ENCODE measurements around the gene TP53TG5. TPM values are rescaled to one million over a fixed set of nuclear protein-coding genes. Genes with fewer than 3 reads are reported as not detected.

The TP53TG5 gene
- total and polyA plus RNA-seq, 10 of the 15 experiments (the other 5 are each of a cell fraction or from before 2014, with no cell fraction given), result 0.24 TPM; not detected in 9

DNA sequence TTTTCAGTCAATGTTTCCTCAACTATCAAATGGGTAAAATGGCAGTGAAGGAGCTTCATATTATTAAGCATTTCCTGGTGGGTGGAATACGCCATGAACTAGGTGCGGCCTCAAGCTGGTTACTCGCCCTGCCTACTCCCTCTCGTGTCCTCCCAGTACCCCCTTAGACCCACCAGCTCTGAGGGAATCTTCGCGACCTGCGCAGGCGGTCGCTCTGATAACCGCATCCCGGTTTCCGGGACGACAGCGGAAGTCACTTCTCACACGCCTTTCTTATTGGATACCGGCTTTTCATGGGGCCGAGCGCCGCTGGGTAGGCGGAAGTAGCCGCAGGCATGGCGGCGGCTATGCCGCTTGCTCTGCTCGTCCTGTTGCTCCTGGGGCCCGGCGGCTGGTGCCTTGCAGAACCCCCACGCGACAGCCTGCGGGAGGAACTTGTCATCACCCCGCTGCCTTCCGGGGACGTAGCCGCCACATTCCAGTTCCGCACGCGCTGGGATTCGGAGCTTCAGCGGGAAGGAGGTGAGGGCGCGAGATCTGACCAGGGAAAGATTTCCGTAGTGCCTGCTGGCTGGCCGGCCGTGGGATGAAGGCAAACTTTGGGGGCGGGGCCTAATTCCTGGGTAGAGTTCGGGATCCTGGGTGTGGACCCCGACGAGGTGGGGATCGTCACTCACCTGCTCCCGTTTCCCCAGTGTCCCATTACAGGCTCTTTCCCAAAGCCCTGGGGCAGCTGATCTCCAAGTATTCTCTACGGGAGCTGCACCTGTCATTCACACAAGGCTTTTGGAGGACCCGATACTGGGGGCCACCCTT lies 37.9 kb upstream of the TP53TG5 start, which contains the start of gene PIGT (continued):
- TF ChIP-seq E2F8 (IDR thresholded peaks at IDR 0.05; ENCODE audit: low read depth, partially characterized antibody) (peak; percentile 69), IRF3 (IDR thresholded peaks at IDR 0.05) (no peak), SIX5 (IDR thresholded peaks at IDR 0.05; ENCODE audit: low read depth, low read length, severe bottlenecking) (no peak), KLF5 (IDR thresholded peaks at IDR 0.05; ENCODE audit: partially characterized antibody) (peak; percentile 18), ZNF217 (IDR thresholded peaks at IDR 0.05) (no peak), CHD2 (IDR thresholded peaks at IDR 0.05; ENCODE audit: borderline replicate concordance, low read depth, low read length) (peak; percentile 69), YBX1 (IDR thresholded peaks at IDR 0.05) (no peak), IKZF1 (conservative IDR thresholded peaks at IDR 0.05) (peak; percentile 85), ZBED1 (IDR thresholded peaks at IDR 0.05; ENCODE audit: borderline replicate concordance) (no peak), MEF2B (IDR thresholded peaks at IDR 0.05; ENCODE audit: partially characterized antibody, poor library complexity, severe bottlenecking) (no peak), POLR2A (IDR thresholded peaks at IDR 0.05; ENCODE audit: low read depth, low read length) (peak; percentile 99), GATAD2B (conservative IDR thresholded peaks at IDR 0.05; ENCODE audit: low read depth) (peak; percentile 70), SREBF2 (IDR thresholded peaks at IDR 0.05; ENCODE audit: low read length) (no peak), EED (IDR thresholded peaks at IDR 0.05; ENCODE audit: low read depth) (peak; percentile 42; the same call in 1 of the 2 replicates), LARP7 (IDR thresholded peaks at IDR 0.05) (peak; percentile 66; the same call in 1 of the 2 replicates), CBFB (IDR thresholded peaks at IDR 0.05; ENCODE audit: low read depth) (peak; percentile 95), BMI1 (IDR thresholded peaks at IDR 0.05; ENCODE audit: borderline replicate concordance) (no peak), CREM (IDR thresholded peaks at IDR 0.05; ENCODE audit: low read depth) (peak; percentile 87), NFIC (IDR thresholded peaks at IDR 0.05; ENCODE audit: low read depth, low read length) (no peak), FOS (IDR thresholded peaks at IDR 0.05; ENCODE audit: borderline replicate concordance, extremely low read depth, insufficient read length) (no peak), TCF3 (IDR thresholded peaks at IDR 0.05; ENCODE audit: borderline replicate concordance, insufficient read depth, low read depth, low read length) (peak; percentile 50; the same call in 1 of the 2 replicates), RB1 (IDR thresholded peaks at IDR 0.05; ENCODE audit: borderline replicate concordance) (peak; percentile 79; the same call in 1 of the 2 replicates)
- TF ChIP-seq, protein P1, sequence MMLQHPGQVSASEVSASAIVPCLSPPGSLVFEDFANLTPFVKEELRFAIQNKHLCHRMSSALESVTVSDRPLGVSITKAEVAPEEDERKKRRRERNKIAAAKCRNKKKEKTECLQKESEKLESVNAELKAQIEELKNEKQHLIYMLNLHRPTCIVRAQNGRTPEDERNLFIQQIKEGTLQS (IDR thresholded peaks at IDR 0.05; ENCODE audit: borderline replicate concordance, extremely low read depth, low read depth, low read length), result no peak
- TF ChIP-seq, protein P2, sequence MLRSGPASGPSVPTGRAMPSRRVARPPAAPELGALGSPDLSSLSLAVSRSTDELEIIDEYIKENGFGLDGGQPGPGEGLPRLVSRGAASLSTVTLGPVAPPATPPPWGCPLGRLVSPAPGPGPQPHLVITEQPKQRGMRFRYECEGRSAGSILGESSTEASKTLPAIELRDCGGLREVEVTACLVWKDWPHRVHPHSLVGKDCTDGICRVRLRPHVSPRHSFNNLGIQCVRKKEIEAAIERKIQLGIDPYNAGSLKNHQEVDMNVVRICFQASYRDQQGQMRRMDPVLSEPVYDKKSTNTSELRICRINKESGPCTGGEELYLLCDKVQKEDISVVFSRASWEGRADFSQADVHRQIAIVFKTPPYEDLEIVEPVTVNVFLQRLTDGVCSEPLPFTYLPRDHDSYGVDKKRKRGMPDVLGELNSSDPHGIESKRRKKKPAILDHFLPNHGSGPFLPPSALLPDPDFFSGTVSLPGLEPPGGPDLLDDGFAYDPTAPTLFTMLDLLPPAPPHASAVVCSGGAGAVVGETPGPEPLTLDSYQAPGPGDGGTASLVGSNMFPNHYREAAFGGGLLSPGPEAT (IDR thresholded peaks at IDR 0.05; ENCODE audit: low read depth), result peak; percentile 98

All from GM12878 (cell line).